Karpas-422 (cell line): Measurements from ENCODE around the gene RASD1. TPM values are rescaled to one million over a fixed set of nuclear protein-coding genes. Genes with fewer than 3 reads are reported as not detected.

Source experiments
- DNase-seq: peaks from one replicate; pipeline ENCODE4 v3.0.0-alpha.2; 2015
- H2AFZ ChIP-seq: fragments of 200-600 bp; sonication (generic); 2 replicates; pipeline ENCODE4 v1.6.1; 2014; ENCODE audit warnings: antibody characterized with exemption, low read length, mixed read lengths
- H3K27ac ChIP-seq: fragments of 200-600 bp; sonication (generic); 2 replicates; pipeline ENCODE4 v1.5.1; 2014; ENCODE audit warnings: mild to moderate bottlenecking, low read length, moderate library complexity
- H3K27me3 ChIP-seq: fragments of 200-600 bp; sonication (generic); 2 replicates; pipeline ENCODE4 v1.6.1; 2014; ENCODE audit warnings: low read length, mixed read lengths
- H3K36me3 ChIP-seq: fragments of 200-600 bp; sonication (generic); 2 replicates; pipeline ENCODE4 v1.6.1; 2014; ENCODE audit warnings: low read length, mixed read lengths; ENCODE audit not compliant: insufficient read depth
- H3K4me1 ChIP-seq: fragments of 200-600 bp; sonication (generic); 2 replicates; pipeline ENCODE4 v1.6.1; 2014; ENCODE audit warnings: mild to moderate bottlenecking, low read length, mixed read lengths
- H3K4me2 ChIP-seq: fragments of 200-600 bp; sonication (generic); 2 replicates; pipeline ENCODE4 v1.6.1; 2014; ENCODE audit warnings: low read length, low read depth, mild to moderate bottlenecking; ENCODE audit not compliant: poor library complexity, severe bottlenecking
- H3K4me3 ChIP-seq: fragments of 200-600 bp; sonication (generic); 2 replicates; pipeline ENCODE4 v1.5.1; 2014; ENCODE audit warnings: mild to moderate bottlenecking, antibody characterized with exemption, low read length, mixed read lengths
- H3K79me2 ChIP-seq: fragments of 200-600 bp; sonication (generic); 2 replicates; pipeline ENCODE4 v1.6.1; 2014; ENCODE audit warnings: mild to moderate bottlenecking, low read length, mixed read lengths
- H3K9ac ChIP-seq: fragments of 200-600 bp; sonication (generic); 2 replicates; pipeline ENCODE4 v1.6.0; 2014; ENCODE audit warnings: low read length
- H3K9me2 ChIP-seq: fragments of 200-600 bp; sonication (generic), shearing (Covaris generic); replicated peaks from 2 replicates; pipeline ENCODE4 v1.6.0; 2014; ENCODE audit warnings: mild to moderate bottlenecking, low read length, moderate library complexity; ENCODE audit not compliant: insufficient read depth
- H3K9me3 ChIP-seq: fragments of 300-700, 200-600 bp; sonication (generic); 2 replicates; pipeline ENCODE4 v1.6.1; 2014; ENCODE audit warnings: low read length, mixed read lengths
- H4K20me1 ChIP-seq: fragments of 200-600 bp; sonication (generic); 2 replicates; pipeline ENCODE4 v1.6.1; 2014; ENCODE audit warnings: mild to moderate bottlenecking, antibody characterized with exemption, low read length, low read depth; ENCODE audit not compliant: insufficient read depth
- total RNA-seq: library from RNA; depleted of rRNA; stranded (reverse); fragments of >200 nt; shearing (Covaris generic); gene quantifications from 2 replicates; pipeline ENCODE4 v1.2.3, GENCODE V29; 2014; ENCODE audit warnings: low replicate concordance

RASD1 gene
- total RNA-seq, 1 experiment from 2014 or later: not detected

- no peak overlapping the region for H3K4me3 ChIP-seq
- no peaks in the 10 kb centered on the region for H3K36me3 ChIP-seq
- peaks cover 25% of the 10 kb centered on the region for H4K20me1 ChIP-seq
- no peaks in the 10 kb centered on the region for H3K4me1 ChIP-seq
- no peak overlapping the region for H3K27ac ChIP-seq
- DNase-seq: no peak
- no peaks in the 10 kb centered on the region for H3K79me2 ChIP-seq
- H2AFZ ChIP-seq: no peak overlapping the region
- H3K9me2 ChIP-seq: no peaks in the 10 kb centered on the region
- H3K9ac ChIP-seq: no peak overlapping the region
- H3K4me2 ChIP-seq: no peak overlapping the region
- no peaks in the 10 kb centered on the region for H3K9me3 ChIP-seq
- no peaks in the 10 kb centered on the region for H3K27me3 ChIP-seq
Observed at GRCh38 chr17:17528696-17529652, 32.8 kb upstream of the RASD1 start.

- Histone ChIP-seq H3K9me2 (no peaks in the 10 kb centered on the region), H4K20me1 (peaks cover 22% of the 10 kb centered on the region), H3K4me2 (no peak overlapping the region), H3K79me2 (no peaks in the 10 kb centered on the region), H2AFZ (no peak overlapping the region), H3K27me3 (no peaks in the 10 kb centered on the region), H3K4me3 (no peak overlapping the region), H3K4me1 (no peaks in the 10 kb centered on the region), H3K9me3 (no peaks in the 10 kb centered on the region), H3K9ac (no peak overlapping the region), H3K27ac (no peak overlapping the region), H3K36me3 (no peaks in the 10 kb centered on the region)
- no peak for DNase-seq
Observed at GRCh38 chr17:17527956-17528500, 31.8 kb upstream of the RASD1 start.

- H3K4me3 ChIP-seq: no peak overlapping the region
- H3K9me3 ChIP-seq: no peaks in the 10 kb centered on the region
- H3K79me2 ChIP-seq: no peaks in the 10 kb centered on the region
- H3K36me3 ChIP-seq: no peaks in the 10 kb centered on the region
- H3K27me3 ChIP-seq: no peaks in the 10 kb centered on the region
- DNase-seq: no peak
- no peaks in the 10 kb centered on the region for H3K9me2 ChIP-seq
- H3K4me1 ChIP-seq: no peaks in the 10 kb centered on the region
- H3K9ac ChIP-seq: no peak overlapping the region
- H3K4me2 ChIP-seq: no peak overlapping the region
- H2AFZ ChIP-seq: no peak overlapping the region
- H4K20me1 ChIP-seq: peaks cover 20% of the 10 kb centered on the region
- no peak overlapping the region for H3K27ac ChIP-seq
Observed at GRCh38 chr17:17527534-17527933, 31.3 kb upstream of the RASD1 start.

GRCh38 chr17:17526369-17526768 is 30.2 kb upstream of the RASD1 start:
- Histone ChIP-seq H4K20me1 (peaks cover 15% of the 10 kb centered on the region; the same call in 1 of the 2 replicates), H3K4me1 (no peaks in the 10 kb centered on the region), H2AFZ (no peak overlapping the region), H3K27me3 (no peaks in the 10 kb centered on the region), H3K36me3 (no peaks in the 10 kb centered on the region), H3K4me3 (no peak overlapping the region), H3K79me2 (no peaks in the 10 kb centered on the region), H3K4me2 (no peak overlapping the region), H3K9me2 (no peaks in the 10 kb centered on the region), H3K9me3 (no peaks in the 10 kb centered on the region), H3K27ac (no peak overlapping the region), H3K9ac (no peak overlapping the region)
- DNase-seq: no peak

- H3K9ac ChIP-seq: no peak overlapping the region
- no peaks in the 10 kb centered on the region for H3K4me1 ChIP-seq
- H3K36me3 ChIP-seq: no peaks in the 10 kb centered on the region
- H3K9me3 ChIP-seq: no peaks in the 10 kb centered on the region
- H3K79me2 ChIP-seq: no peaks in the 10 kb centered on the region
- no peak overlapping the region for H3K4me3 ChIP-seq
- no peaks in the 10 kb centered on the region for H3K9me2 ChIP-seq
- H4K20me1 ChIP-seq: peaks cover 15% of the 10 kb centered on the region; the same call in 1 of the 2 replicates
- no peaks in the 10 kb centered on the region for H3K27me3 ChIP-seq
- H3K4me2 ChIP-seq: no peak overlapping the region
- no peak overlapping the region for H3K27ac ChIP-seq
- no peak overlapping the region for H2AFZ ChIP-seq
- DNase-seq: no peak
Observed at GRCh38 chr17:17525956-17526355, 29.8 kb upstream of the RASD1 start.

- H2AFZ ChIP-seq: no peak overlapping the region
Observed at GRCh38 chr17:17525311-17525710, 29.1 kb upstream of the RASD1 start.

GRCh38 chr17:17523731-17524490 is 27.7 kb upstream of the RASD1 start:
- no peaks in the 10 kb centered on the region for H3K9me2 ChIP-seq
- H3K4me2 ChIP-seq: no peak overlapping the region

More at GRCh38 chr17:17525311-17525710, 29.1 kb upstream of the RASD1 start:
- Histone ChIP-seq H3K27ac (no peak overlapping the region), H3K27me3 (no peaks in the 10 kb centered on the region), H3K4me2 (no peak overlapping the region), H3K9ac (no peak overlapping the region), H3K4me1 (no peaks in the 10 kb centered on the region), H3K9me2 (no peaks in the 10 kb centered on the region), H3K36me3 (no peaks in the 10 kb centered on the region), H3K79me2 (no peaks in the 10 kb centered on the region), H3K4me3 (no peak overlapping the region), H4K20me1 (peaks cover 15% of the 10 kb centered on the region; the same call in 1 of the 2 replicates), H3K9me3 (no peaks in the 10 kb centered on the region)
- no peak for DNase-seq

More at GRCh38 chr17:17523731-17524490, 27.7 kb upstream of the RASD1 start:
- no peak overlapping the region for H2AFZ ChIP-seq
- DNase-seq: no peak
- no peaks in the 10 kb centered on the region for H3K36me3 ChIP-seq
- no peaks in the 10 kb centered on the region for H3K4me1 ChIP-seq
- no peak overlapping the region for H3K4me3 ChIP-seq
- H3K27ac ChIP-seq: no peak overlapping the region
- no peaks in the 10 kb centered on the region for H3K9me3 ChIP-seq
- peaks cover 9% of the 10 kb centered on the region; the same call in 1 of the 2 replicates for H4K20me1 ChIP-seq
- no peak overlapping the region for H3K9ac ChIP-seq
- no peaks in the 10 kb centered on the region for H3K27me3 ChIP-seq
- no peaks in the 10 kb centered on the region for H3K79me2 ChIP-seq
